IPS-15b (cell line): ENCODE data around the gene MANBA.

Experiments used
- H3K27me3 ChIP-seq: one replicate; pipeline ENCODE4 v1.6.1; 2013; ENCODE audit warnings: low read length; ENCODE audit not compliant: control insufficient read depth, insufficient read depth
- H3K36me3 ChIP-seq: one replicate; pipeline ENCODE4 v1.6.1; 2013; ENCODE audit warnings: low read length; ENCODE audit not compliant: control insufficient read depth, insufficient read depth
- H3K4me1 ChIP-seq: one replicate; pipeline ENCODE4 v1.6.1; 2013; ENCODE audit warnings: mild to moderate bottlenecking, low read length; ENCODE audit not compliant: control insufficient read depth, insufficient read depth
- H3K4me3 ChIP-seq: one replicate; pipeline ENCODE4 v1.5.1; 2013; ENCODE audit warnings: low read depth, low read length
- H3K9ac ChIP-seq: one replicate; pipeline ENCODE4 v1.6.1; 2013; ENCODE audit warnings: low read depth, mild to moderate bottlenecking, low read length
- H3K9me3 ChIP-seq: one replicate; pipeline ENCODE4 v1.6.1; 2013; ENCODE audit warnings: mild to moderate bottlenecking, low read length; ENCODE audit not compliant: control insufficient read depth, insufficient read depth

MANBA gene

GRCh38 chr4:102687982-102688433, 72.8 kb downstream of the MANBA start:
- Histone ChIP-seq H3K4me1 (no peaks in the 10 kb centered on the region), H3K36me3 (no peaks in the 10 kb centered on the region), H3K9ac (no peak overlapping the region), H3K9me3 (no peaks in the 10 kb centered on the region), H3K27me3 (no peaks in the 10 kb centered on the region), H3K4me3 (no peak overlapping the region)

DNA sequence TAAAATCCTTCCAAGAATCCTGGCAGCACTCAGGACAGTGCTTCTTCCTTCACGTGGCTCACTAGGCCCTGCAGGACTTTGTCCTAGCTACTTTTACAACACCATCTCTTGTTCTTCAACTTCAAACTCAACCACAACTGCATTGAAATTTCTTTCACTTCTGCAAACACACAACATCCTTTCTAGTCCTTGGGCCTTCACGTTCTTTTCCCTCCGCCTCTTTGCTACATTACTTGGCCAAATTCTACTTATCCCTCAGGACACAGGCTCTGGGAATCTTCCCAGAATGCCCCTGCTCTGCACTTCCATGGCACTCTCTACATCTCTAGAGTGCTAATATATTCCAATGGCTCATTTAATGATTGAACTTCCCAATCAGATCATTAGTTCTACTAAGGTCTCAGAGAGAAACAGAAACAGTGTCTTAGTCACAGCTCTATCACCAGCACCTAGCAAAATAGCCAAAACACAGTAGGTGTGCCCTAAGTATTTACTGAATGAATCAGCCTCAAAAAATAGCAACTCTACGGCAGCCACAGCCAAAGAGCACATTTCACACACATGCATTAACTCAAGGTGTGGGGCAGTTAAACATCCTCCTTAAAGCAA, 73.3 kb downstream of the MANBA start:
- Histone ChIP-seq H3K4me1 (no peaks in the 10 kb centered on the region), H3K9me3 (no peaks in the 10 kb centered on the region), H3K9ac (no peak overlapping the region)

DNA sequence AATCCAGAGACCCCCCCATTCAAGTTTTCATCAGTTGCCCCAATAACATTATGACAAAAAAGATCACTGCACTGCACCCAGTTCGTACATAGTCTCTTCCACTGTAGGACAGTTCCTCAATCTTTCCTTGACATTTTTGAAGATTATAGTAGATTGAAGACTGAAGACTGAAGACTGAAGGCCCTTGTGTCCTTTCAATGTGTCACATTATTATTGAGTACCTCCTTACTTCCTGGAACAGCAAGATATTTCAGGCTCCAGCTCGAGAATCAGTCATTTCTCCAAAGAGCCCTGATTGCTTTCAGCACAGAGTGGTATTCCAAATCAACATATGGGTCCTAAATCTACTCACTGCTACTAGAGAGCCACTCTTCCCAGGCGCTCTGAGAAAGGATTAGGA, 75.0 kb downstream of the MANBA start:
- Histone ChIP-seq H3K9me3 (no peaks in the 10 kb centered on the region), H3K27me3 (no peaks in the 10 kb centered on the region), H3K9ac (no peak overlapping the region), H3K4me3 (no peak overlapping the region), H3K36me3 (no peaks in the 10 kb centered on the region), H3K4me1 (no peaks in the 10 kb centered on the region)

More for the DNA sequence above, 73.3 kb downstream of the MANBA start:
- no peak overlapping the region for H3K4me3 ChIP-seq
- no peaks in the 10 kb centered on the region for H3K27me3 ChIP-seq
- no peaks in the 10 kb centered on the region for H3K36me3 ChIP-seq

GRCh38 chr4:102684610-102685052, 76.1 kb downstream of the MANBA start:
- Histone ChIP-seq H3K36me3 (no peaks in the 10 kb centered on the region), H3K9ac (no peak overlapping the region), H3K9me3 (no peaks in the 10 kb centered on the region), H3K27me3 (no peaks in the 10 kb centered on the region), H3K4me3 (no peak overlapping the region), H3K4me1 (no peaks in the 10 kb centered on the region)

DNA sequence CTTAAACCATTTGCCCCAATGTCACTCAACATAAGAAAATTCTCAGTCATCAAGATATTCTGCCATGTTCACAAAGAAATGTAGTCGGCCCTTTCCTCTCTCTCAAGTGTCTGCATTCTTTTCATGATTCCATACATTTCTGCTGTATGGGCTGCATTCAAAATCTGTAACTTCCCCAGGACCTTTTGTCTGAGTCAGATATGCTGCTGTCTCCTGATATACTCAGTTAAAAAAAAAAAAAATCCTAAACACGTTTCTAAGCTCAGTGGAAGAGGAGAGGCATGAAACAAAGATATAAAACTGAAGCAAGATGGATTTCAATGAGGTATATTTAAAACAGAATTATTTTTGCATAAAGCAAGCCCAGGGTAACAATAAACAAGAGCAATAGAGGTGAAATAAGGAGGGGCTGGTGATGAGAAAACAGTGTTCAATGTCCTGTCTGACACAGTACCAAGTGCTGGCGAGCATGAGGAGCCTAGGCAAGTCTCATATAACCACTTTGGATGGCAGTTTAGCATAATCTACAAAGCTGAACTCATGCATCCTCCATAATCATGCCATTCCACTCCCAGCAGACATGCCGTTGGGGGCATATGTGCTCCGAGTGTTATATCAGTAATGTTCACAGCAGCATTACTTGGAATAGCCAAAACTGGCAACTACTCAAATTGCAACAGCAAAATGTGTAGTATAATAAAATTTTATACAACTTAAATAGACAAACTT, 76.7 kb downstream of the MANBA start:
- Histone ChIP-seq H3K27me3 (no peaks in the 10 kb centered on the region), H3K9me3 (no peaks in the 10 kb centered on the region), H3K4me3 (no peak overlapping the region), H3K4me1 (no peaks in the 10 kb centered on the region), H3K9ac (no peak overlapping the region), H3K36me3 (no peaks in the 10 kb centered on the region)

DNA sequence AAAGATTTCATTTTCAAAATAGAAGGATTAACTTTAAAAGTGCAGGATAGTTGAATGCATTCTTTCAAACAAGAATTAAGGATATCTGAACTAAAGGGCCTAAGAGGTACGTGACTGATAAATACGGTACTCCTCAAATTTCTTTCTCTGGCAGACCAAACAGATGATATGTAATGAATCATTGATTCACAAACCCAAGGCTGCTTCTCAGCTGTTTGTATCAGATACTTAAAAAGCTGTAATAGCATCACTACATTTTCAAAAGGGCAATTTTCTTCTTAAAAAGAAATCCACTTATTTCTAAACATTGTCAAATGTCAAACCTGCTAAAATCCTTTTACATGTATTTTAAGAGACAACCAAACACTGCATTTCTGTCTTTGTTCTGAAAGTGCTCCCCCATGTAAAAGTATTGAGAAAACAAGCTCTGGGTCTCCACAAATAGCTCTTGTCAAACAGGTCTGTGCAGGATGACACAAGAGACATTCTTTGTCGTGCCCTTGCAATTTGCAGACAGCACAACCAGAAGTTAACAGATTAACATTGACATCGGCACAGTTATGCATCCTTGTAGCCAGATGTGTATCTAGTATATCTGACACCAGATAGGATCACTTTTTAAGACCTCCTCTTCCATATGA, 82.0 kb downstream of the MANBA start:
- no peaks in the 10 kb centered on the region for H3K9me3 ChIP-seq
- H3K9ac ChIP-seq, result no peak overlapping the region
- no peaks in the 10 kb centered on the region for H3K36me3 ChIP-seq
- H3K4me3 ChIP-seq, result no peak overlapping the region
- no peaks in the 10 kb centered on the region for H3K4me1 ChIP-seq
- no peaks in the 10 kb centered on the region for H3K27me3 ChIP-seq

DNA sequence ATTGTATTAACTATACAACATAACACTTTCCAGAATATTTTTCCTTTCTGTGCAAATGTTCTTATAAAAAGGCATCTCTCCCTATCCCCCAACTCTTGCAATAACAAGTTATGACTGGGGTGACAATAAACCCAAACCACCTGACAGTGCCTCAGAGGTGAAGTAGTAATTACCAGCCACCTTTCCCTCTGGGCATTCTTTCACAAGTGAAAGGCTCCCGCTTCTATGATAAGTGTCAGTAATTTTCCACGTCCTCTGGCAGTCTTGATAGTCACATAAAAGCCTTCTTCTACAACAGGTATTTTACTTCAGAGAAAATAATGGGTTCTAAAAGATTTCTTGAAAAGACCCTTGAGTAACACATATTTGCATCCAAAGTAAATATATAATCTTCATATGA, 82.7 kb downstream of the MANBA start:
- no peak overlapping the region for H3K4me3 ChIP-seq
- no peaks in the 10 kb centered on the region for H3K4me1 ChIP-seq
- H3K9ac ChIP-seq, result no peak overlapping the region
- no peaks in the 10 kb centered on the region for H3K36me3 ChIP-seq
- H3K27me3 ChIP-seq, result no peaks in the 10 kb centered on the region
- H3K9me3 ChIP-seq, result no peaks in the 10 kb centered on the region

GRCh38 chr4:102675141-102675540, 85.6 kb downstream of the MANBA start:
- Histone ChIP-seq H3K36me3 (no peaks in the 10 kb centered on the region), H3K4me1 (no peaks in the 10 kb centered on the region)

DNA sequence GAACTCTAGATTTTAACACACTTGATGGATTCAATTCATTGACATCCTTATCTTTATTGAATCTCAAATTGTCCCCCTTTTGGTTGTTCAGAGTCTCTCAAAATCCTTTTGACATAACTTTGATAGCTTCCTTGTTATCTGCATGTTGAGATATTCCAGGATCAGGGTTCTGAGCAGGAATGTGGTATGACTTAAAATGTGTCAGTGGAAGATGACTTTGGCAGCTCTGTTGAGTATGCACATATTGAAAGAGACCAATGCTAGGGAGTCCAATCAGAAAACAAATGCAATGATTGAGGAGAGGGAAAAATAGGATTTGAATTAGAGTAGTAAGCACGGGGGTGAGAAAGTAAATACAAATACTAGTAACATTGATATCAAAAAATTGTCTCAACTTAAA, 93.8 kb downstream of the MANBA start:
- Histone ChIP-seq H3K27me3 (no peaks in the 10 kb centered on the region), H3K9ac (no peak overlapping the region), H3K36me3 (no peaks in the 10 kb centered on the region), H3K4me3 (no peak overlapping the region), H3K9me3 (no peaks in the 10 kb centered on the region), H3K4me1 (no peaks in the 10 kb centered on the region)

More at GRCh38 chr4:102675141-102675540, 85.6 kb downstream of the MANBA start:
- Histone ChIP-seq H3K4me3 (no peak overlapping the region), H3K9ac (no peak overlapping the region), H3K27me3 (no peaks in the 10 kb centered on the region), H3K9me3 (no peaks in the 10 kb centered on the region)

DNA sequence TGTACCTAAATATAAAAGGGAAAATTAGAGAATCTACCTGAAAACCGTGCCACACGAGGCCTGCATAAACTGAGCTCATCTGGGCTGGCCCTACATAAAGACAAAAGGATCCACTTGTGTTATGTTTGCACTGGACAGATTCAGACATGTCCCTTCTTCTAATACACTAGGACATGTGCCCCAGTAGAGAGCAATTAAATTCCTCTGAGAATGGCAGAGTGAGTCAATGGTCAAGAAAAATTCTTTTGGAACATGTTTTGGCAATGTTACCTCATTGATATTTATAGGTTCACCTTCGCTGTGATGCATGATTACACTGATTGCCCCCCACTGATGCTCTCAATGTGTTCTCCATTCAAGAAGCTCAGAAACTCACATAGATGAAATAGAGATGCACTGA, 95.2 kb downstream of the MANBA start:
- no peaks in the 10 kb centered on the region for H3K4me1 ChIP-seq
- H3K27me3 ChIP-seq, result no peaks in the 10 kb centered on the region
- H3K9me3 ChIP-seq, result no peaks in the 10 kb centered on the region
- no peak overlapping the region for H3K4me3 ChIP-seq
- H3K9ac ChIP-seq, result no peak overlapping the region
- no peaks in the 10 kb centered on the region for H3K36me3 ChIP-seq

DNA sequence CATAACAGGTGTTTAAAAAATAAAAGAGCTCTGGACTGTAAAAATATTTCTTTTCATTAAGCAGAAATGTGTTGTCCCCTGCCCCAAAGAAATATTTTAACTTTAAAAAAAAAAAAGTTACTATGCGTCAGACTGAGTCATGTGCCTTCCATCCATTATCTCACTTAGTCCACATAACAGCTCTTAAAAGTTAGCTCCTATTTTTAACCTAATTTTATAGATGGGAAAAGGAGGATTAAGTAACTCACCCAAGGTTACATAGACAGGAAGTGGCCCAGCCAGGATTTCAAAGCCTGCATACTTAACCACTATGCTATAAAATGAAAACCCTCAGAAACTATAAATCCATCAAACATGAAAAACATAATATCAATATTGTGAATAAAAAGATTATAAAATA, 97.7 kb downstream of the MANBA start:
- H3K4me3 ChIP-seq, result no peak overlapping the region
- H3K36me3 ChIP-seq, result no peaks in the 10 kb centered on the region
- H3K27me3 ChIP-seq, result no peaks in the 10 kb centered on the region
- H3K9me3 ChIP-seq, result no peaks in the 10 kb centered on the region
- no peaks in the 10 kb centered on the region for H3K4me1 ChIP-seq
- H3K9ac ChIP-seq, result no peak overlapping the region

DNA sequence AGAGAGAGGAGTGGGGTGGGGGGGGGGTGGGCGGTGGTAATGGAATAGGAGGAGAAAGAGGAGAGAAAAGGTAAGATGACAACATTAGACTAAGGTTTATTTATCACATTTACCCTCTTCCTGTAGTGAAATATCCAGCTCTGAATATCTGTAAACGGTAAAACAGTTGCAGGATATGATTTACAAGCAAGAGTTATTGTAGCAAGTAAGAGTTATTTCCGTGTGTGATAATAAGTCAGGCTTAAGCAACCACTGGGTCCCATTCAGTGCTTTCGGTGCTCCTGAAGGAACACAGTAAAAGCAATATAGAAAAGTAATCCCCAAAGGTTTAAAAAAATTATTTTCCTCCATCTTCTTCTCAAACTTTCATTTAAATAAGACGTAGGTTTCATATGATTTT, 103.6 kb downstream of the MANBA start:
- no peaks in the 10 kb centered on the region for H3K9me3 ChIP-seq
- no peaks in the 10 kb centered on the region for H3K36me3 ChIP-seq
- no peak overlapping the region for H3K9ac ChIP-seq
- no peak overlapping the region for H3K4me3 ChIP-seq
- no peaks in the 10 kb centered on the region for H3K4me1 ChIP-seq
- no peaks in the 10 kb centered on the region for H3K27me3 ChIP-seq
